DLD1 (cell line): Measurements from ENCODE around the gene TARBP1.

Source experiments
- in situ Hi-C: cut with HindIII; loops from 2 replicates; pipeline ENCODE4 v1.10.0; 2017; ENCODE audit warnings: low sequenced_read_pairs

The TARBP1 gene

GRCh38 chr1:234458352-234459017, 20.5 kb downstream of the TARBP1 start:
- in situ Hi-C loops, result no loop called here

GRCh38 chr1:234454926-234455325, 24.1 kb downstream of the TARBP1 start:
- in situ Hi-C loops, result no loop called here

- in situ Hi-C loops, result no loop called here
Observed at GRCh38 chr1:234452406-234452965, 26.5 kb downstream of the TARBP1 start.

GRCh38 chr1:234440348-234440747, 38.6 kb downstream of the TARBP1 start:
- in situ Hi-C loops, result no loop called here

GRCh38 chr1:234438579-234438978, 40.4 kb downstream of the TARBP1 start:
- in situ Hi-C loops, result no loop called here

- in situ Hi-C loops, result no loop called here
Observed at GRCh38 chr1:234437423-234438171, 41.4 kb downstream of the TARBP1 start.

- in situ Hi-C loops, result no loop called here
Observed at GRCh38 chr1:234435620-234436019, 43.4 kb downstream of the TARBP1 start.

GRCh38 chr1:234434706-234435105, 44.3 kb downstream of the TARBP1 start:
- in situ Hi-C loops, result no loop called here

- in situ Hi-C loops, result no loop called here
Observed at GRCh38 chr1:234433563-234434285, 45.3 kb downstream of the TARBP1 start.

- in situ Hi-C loops, result no loop called here
Observed at GRCh38 chr1:234431255-234431654, 47.7 kb downstream of the TARBP1 start.

GRCh38 chr1:234430691-234431090, 48.3 kb downstream of the TARBP1 start:
- in situ Hi-C loops, result no loop called here

- in situ Hi-C loops, result no loop called here
Observed at GRCh38 chr1:234429434-234429806, 49.6 kb downstream of the TARBP1 start.

- in situ Hi-C loops, result no loop called here
Observed at GRCh38 chr1:234427950-234428646, 50.9 kb downstream of the TARBP1 start.

GRCh38 chr1:234413990-234414389, 65.0 kb downstream of the TARBP1 start:
- in situ Hi-C loops, result no loop called here

- in situ Hi-C loops, result no loop called here
Observed at GRCh38 chr1:234413485-234413884, 65.5 kb downstream of the TARBP1 start.

- in situ Hi-C loops, result no loop called here
Observed at GRCh38 chr1:234412830-234413229, 66.1 kb downstream of the TARBP1 start.

- in situ Hi-C loops, result no loop called here
Observed at GRCh38 chr1:234409328-234409727, 69.7 kb downstream of the TARBP1 start.

- in situ Hi-C loops, result no loop called here
Observed at GRCh38 chr1:234408757-234409156, 70.2 kb downstream of the TARBP1 start.

- in situ Hi-C loops, result no loop called here
Observed at GRCh38 chr1:234406871-234407270, 72.1 kb downstream of the TARBP1 start.

GRCh38 chr1:234405676-234406075, 73.3 kb downstream of the TARBP1 start:
- in situ Hi-C loops, result no loop called here

- in situ Hi-C loops, result no loop called here
Observed at GRCh38 chr1:234402939-234403338, 76.0 kb downstream of the TARBP1 start.
